PC-9 (cell line): ENCODE data around the gene HESX1.

ENCODE experiments used
- CTCF ChIP-seq: fragments of 200-600 bp; sonication (generic); conservative IDR thresholded peaks from 2 replicates; pipeline ENCODE4 v1.6.1; 2017; ENCODE audit warnings: mixed run types, antibody characterized with exemption, mild to moderate bottlenecking, moderate library complexity
- EZH2 ChIP-seq: fragments of 200-600 bp; sonication (generic); IDR thresholded peaks from 2 replicates; pipeline ENCODE4 v1.8.0; 2017; ENCODE audit warnings: antibody characterized with exemption, low read depth

- TF ChIP-seq CTCF (no peak), EZH2 (no peak)
Measured at GRCh38 chr3:57166660-57167059, 33.1 kb downstream of the HESX1 start.
